Measurements from ENCODE around the gene BCAS1.

Gene BCAS1

DNA sequence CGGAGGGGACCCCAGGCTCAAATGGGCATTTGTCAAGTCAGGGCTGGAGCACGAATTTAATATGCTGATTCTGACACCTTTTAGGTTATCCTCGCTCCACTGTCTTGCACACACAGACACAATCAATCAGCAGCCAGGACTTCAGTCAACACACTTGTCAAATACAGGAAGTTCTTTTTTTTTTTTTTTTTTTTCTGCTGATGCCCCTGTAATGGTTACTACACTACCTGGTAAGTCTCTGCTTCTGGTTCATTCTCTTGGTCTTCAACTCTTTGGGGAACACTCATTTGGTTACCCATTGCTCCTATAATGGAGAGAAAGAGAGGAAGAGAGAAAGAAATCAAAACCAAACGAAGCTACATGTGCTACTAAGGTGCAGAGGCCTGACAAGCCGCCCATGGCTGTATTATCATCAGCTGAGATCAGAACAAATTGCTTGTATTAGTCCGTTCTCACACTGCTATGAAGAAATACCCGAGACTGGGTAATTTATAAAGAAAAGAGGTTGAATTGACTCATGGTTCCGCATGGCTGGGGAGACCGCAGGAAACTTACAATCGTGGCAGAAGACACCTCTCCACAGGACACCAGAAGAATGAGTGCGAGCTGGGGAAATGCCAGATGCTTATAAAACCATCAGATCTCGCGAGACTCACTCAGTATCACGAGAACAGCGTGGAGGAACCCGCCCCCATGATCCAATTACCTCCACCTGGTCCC, 11.8 kb downstream of the BCAS1 start:
- DNase-seq (ENCODE audit: extremely low read depth, low read depth) = no peak
- H3K4me3 ChIP-seq (replicated peaks; ENCODE audit: low read depth, low read length) = no peak overlapping the region
- no peak for TF ChIP-seq CTCF (IDR thresholded peaks at IDR 0.05; ENCODE audit: low read depth, low read length, missing control alignments)

GRCh38 chr20:54056762-54057639, 13.4 kb downstream of the BCAS1 start:
- no peak for DNase-seq (ENCODE audit: extremely low read depth, low read depth)
- no peak overlapping the region for H3K4me3 ChIP-seq (replicated peaks; ENCODE audit: low read depth, low read length)
- no peak for TF ChIP-seq CTCF (IDR thresholded peaks at IDR 0.05; ENCODE audit: low read depth, low read length, missing control alignments)

DNA sequence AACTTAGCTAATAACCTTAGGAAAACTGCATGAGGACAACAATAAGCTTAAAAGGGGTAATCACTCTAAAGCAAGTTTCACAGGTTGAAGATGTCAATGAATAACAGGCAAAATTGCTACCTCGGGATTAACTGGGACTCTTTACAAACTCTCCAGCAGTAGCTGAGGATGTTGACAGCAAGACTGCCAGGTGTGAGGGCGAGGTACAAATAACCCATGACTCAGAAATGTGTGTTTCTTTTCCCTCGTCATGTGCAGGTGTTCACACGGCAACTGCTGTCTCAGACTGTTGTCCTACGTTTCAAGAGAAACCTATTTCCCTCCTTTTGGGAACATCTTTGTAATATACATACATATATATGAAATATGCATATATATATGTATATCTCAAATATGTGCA, 15.9 kb downstream of the BCAS1 start:
- H3K4me3 ChIP-seq (replicated peaks; ENCODE audit: low read depth, low read length) = no peak overlapping the region
- no peak for DNase-seq (ENCODE audit: extremely low read depth, low read depth)
- TF ChIP-seq CTCF (IDR thresholded peaks at IDR 0.05; ENCODE audit: low read depth, low read length, missing control alignments) = no peak

DNA sequence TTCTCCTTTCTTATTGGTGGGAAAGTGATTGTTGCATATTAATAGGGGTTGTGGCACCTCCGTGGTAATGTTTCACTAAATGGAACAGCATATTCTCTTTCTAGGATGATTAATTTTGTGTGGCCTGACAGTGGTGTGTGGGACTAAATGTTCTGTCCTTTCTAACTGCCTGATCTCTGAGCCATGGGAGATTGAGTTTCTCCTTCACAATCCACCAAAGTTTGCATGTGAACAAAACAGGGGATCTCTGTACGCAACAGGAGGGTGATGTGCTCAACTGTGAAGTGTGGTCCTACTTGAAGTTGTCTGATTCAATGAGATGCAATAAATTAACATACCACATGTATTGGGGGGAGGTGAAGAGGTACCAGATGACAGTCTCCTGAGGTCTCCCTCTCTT, 19.3 kb downstream of the BCAS1 start:
- no peak overlapping the region for H3K4me3 ChIP-seq (replicated peaks; ENCODE audit: low read depth, low read length)
- no peak for TF ChIP-seq CTCF (IDR thresholded peaks at IDR 0.05; ENCODE audit: low read depth, low read length, missing control alignments)
- DNase-seq (ENCODE audit: extremely low read depth, low read depth) = no peak

DNA sequence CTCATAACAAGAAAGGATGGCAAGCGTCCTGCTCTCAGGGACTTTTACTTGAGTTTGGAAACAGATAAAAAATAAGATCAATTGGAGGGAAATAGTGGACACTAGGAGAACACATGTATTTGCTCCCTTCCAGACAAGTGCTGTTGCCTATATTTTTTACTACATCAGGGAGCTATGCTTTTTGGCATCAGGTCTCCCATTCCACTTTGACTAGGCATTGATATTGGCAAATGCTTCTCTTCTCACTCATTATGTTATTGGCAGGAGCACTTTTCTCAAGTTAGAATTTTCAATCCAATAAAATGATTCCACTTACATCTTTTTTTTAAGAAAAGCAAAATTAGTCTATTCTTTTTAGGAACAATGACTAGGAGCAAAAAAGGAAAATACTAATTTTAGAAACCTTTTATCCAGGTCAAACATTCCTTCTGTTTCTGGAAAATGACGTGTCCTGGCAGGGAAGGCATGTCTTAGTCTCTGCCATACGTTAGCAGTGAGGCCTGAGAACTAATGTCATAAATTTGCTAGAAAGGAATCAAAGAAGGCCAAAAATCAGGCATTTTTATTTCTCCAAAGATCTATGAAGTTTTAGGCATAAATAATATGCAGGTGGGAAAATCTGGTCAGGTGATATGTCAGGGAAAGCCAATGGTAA, 21.4 kb downstream of the BCAS1 start:
- no peak overlapping the region for H3K4me3 ChIP-seq (replicated peaks; ENCODE audit: low read depth, low read length)
- DNase-seq (ENCODE audit: extremely low read depth, low read depth) = no peak

DNA sequence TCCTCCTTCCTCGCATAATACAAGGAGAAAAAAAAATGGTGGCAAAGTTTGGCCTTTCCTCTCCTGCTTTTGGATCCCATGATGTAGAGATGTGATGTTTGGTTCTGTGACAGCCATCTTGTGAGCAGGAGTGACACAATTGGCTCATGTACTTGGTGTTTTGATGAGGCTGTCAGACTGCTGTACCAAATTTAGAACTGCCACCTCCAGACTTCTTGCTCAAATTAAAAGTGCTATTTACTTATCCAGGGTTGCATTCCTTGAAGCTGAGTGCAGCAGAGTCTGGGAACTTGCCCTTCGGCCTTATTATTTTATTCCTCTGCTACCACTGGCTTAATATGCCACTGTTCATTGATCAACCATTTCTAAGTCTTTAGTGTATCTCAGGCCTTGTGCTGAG, 21.9 kb downstream of the BCAS1 start:
- no peak overlapping the region for H3K4me3 ChIP-seq (replicated peaks; ENCODE audit: low read depth, low read length)
- no peak for DNase-seq (ENCODE audit: extremely low read depth, low read depth)
- no peak for TF ChIP-seq CTCF (IDR thresholded peaks at IDR 0.05; ENCODE audit: low read depth, low read length, missing control alignments)

More for the DNA sequence above, 21.4 kb downstream of the BCAS1 start:
- no peak for TF ChIP-seq CTCF (IDR thresholded peaks at IDR 0.05; ENCODE audit: low read depth, low read length, missing control alignments)

Data from HFF-Myc (cell line).